Gastroesophageal sphincter (tissue), 4 donors: ENCODE results near the gene SMPD2. TPM values are rescaled to one million over a fixed set of nuclear protein-coding genes. Genes with fewer than 3 reads are reported as not detected.

Source experiments
- ATAC-seq: fragments of 150-250 bp; one replicate; pipeline ENCODE4 v1.9.1; 2016; ENCODE audit warnings: mild to moderate bottlenecking, moderate library complexity
- H3K27ac ChIP-seq, 4 donors: fragments of 200-600 bp; sonication (generic) in 3 of 4; 1 replicate in 3 of 4; 2 replicates in 1 of 4; pipeline ENCODE4 v1.5.1; 2016 to 2019
- H3K27me3 ChIP-seq: fragments of 200-600 bp; sonication (generic); one replicate; pipeline ENCODE4 v1.5.1; 2019
- H3K36me3 ChIP-seq, 2 donors: fragments of 200-600 bp; sonication (generic); one replicate each; pipeline ENCODE4 v1.5.1; 2019; ENCODE audit warnings: control low read depth in 1 of 2
- H3K4me1 ChIP-seq, 3 donors: fragments of 200-600 bp; sonication (generic); 1 replicate in 2 of 3; 2 replicates in 1 of 3; pipeline ENCODE4 v1.5.1; 2016 to 2019; ENCODE audit warnings: control low read depth in 2 of 3
- H3K4me3 ChIP-seq, 2 donors: fragments of 200-600 bp; sonication (generic); one replicate each; pipeline ENCODE4 v1.5.1; 2019; ENCODE audit warnings: mild to moderate bottlenecking in 1 of 2, moderate library complexity in 1 of 2
- H3K9me3 ChIP-seq, 3 donors: fragments of 200-600 bp; sonication (generic); one replicate each; pipeline ENCODE4 v1.5.1; 2017 to 2019; ENCODE audit warnings: control low read depth in 2 of 3
- EP300 ChIP-seq: sonication (generic); formaldehyde crosslinking; IDR thresholded peaks from one replicate; pipeline ENCODE4 v1.6.1; 2017; ENCODE audit warnings: antibody characterized with exemption, mild to moderate bottlenecking
- POLR2A ChIP-seq, 2 donors: fragments of 450-650 bp; IDR thresholded peaks; one replicate each; pipeline ENCODE4 v1.6.1; 2017; ENCODE audit warnings: antibody characterized with exemption in 2 of 2, mild to moderate bottlenecking in 2 of 2, moderate library complexity in 1 of 2
- POLR2AphosphoS5 ChIP-seq: sonication (generic); formaldehyde crosslinking; IDR thresholded peaks from one replicate; pipeline ENCODE4 v1.6.1; 2017; ENCODE audit warnings: antibody characterized with exemption
- WGBS, 2 donors: methylation state at CpG; one replicate each; pipeline ENCODE4 v1.1.5; 2018; ENCODE audit warnings: low coverage in 1 of 2; 5-methylcytosine and 5-hydroxymethylcytosine counted together
- total RNA-seq, 4 donors: library from RNA; depleted of rRNA; stranded (reverse); fragments of >200 nt; gene quantifications; one replicate each; pipeline ENCODE4 v1.1.0, GENCODE V29; 2016
- TF ChIP-seq, protein P1 (sequence below), 4 experiments: fragments of 200-600 bp in 2 of 4; fragments of 450-650 bp in 2 of 4; sonication (generic) in 1 of 4; IDR thresholded peaks; one replicate each; pipeline ENCODE4 v1.5.1; 2017 to 2019; ENCODE audit warnings: antibody characterized with exemption in 4 of 4, mild to moderate bottlenecking in 2 of 4, moderate library complexity in 2 of 4

SMPD2 gene
- total RNA-seq, 4 donors from 2014 or later = 3.5 to 7.5 (median 6.4) TPM

GRCh38 chr6:109465772-109466171 is 25.2 kb downstream of the SMPD2 start:
- H3K27ac ChIP-seq = peak overlapping the region in 3 of 4 donors; percentile 3 to 32 (median 29)
- no peak for ATAC-seq
- no peaks in the 10 kb centered on the region for H3K27me3 ChIP-seq
- no peaks in the 10 kb centered on the region for H3K9me3 ChIP-seq
- no peak for TF ChIP-seq POLR2AphosphoS5
- TF ChIP-seq, protein P1, sequence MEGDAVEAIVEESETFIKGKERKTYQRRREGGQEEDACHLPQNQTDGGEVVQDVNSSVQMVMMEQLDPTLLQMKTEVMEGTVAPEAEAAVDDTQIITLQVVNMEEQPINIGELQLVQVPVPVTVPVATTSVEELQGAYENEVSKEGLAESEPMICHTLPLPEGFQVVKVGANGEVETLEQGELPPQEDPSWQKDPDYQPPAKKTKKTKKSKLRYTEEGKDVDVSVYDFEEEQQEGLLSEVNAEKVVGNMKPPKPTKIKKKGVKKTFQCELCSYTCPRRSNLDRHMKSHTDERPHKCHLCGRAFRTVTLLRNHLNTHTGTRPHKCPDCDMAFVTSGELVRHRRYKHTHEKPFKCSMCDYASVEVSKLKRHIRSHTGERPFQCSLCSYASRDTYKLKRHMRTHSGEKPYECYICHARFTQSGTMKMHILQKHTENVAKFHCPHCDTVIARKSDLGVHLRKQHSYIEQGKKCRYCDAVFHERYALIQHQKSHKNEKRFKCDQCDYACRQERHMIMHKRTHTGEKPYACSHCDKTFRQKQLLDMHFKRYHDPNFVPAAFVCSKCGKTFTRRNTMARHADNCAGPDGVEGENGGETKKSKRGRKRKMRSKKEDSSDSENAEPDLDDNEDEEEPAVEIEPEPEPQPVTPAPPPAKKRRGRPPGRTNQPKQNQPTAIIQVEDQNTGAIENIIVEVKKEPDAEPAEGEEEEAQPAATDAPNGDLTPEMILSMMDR (IDR thresholded peaks at IDR 0.05) = no peak
- no peak for TF ChIP-seq POLR2A (IDR thresholded peaks at IDR 0.05)
- no peak for TF ChIP-seq EP300
- WGBS, 2 donors = 54 to 83% methylated on average over 1 to 2 of the region's 7 CpGs
- peaks cover 0 to 88% of the 10 kb centered on the region in 2 donors for H3K36me3 ChIP-seq
- H3K4me1 ChIP-seq = peaks cover 0 to 16% (median 0%) of the 10 kb centered on the region in 3 donors
- H3K4me3 ChIP-seq = no peak overlapping the region

GRCh38 chr6:109466212-109466923 is 25.8 kb downstream of the SMPD2 start:
- Histone ChIP-seq H3K9me3 (no peaks in the 10 kb centered on the region), H3K27ac (peak overlapping the region in 3 of 4 donors; percentile 3 to 32 (median 29)), H3K4me1 (peaks cover 0 to 15% (median 0%) of the 10 kb centered on the region in 3 donors), H3K36me3 (peaks cover 0 to 94% of the 10 kb centered on the region in 2 donors), H3K27me3 (no peaks in the 10 kb centered on the region), H3K4me3 (no peak overlapping the region)
- no peak for ATAC-seq
- WGBS, 2 donors = 91 to 100% methylated on average over 1 to 2 of the region's 7 CpGs
- no peak for TF ChIP-seq POLR2A (IDR thresholded peaks at IDR 0.05)
- TF ChIP-seq POLR2AphosphoS5 = no peak

DNA sequence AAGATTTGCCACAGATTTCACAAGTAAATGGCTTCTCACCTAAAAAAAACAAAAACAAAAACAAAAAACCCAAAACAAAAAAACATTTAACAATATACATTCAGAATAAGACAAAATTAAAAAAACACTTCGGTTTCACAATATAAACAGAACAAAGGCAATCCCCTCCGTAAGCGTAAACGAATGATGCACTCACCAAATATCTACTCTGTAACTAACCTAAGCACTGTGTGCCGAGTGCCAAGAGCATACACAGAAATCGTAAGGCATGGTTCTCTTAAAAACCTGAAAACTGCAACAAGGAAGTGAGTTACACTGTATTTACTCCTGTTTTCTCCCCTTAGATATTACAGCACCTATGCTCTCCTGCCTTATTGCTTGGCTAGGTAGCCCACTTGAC is 27.2 kb downstream of the SMPD2 start:
- Histone ChIP-seq H3K4me3 (no peak overlapping the region), H3K27ac (no peak overlapping the region), H3K27me3 (no peaks in the 10 kb centered on the region), H3K36me3 (peaks cover 0 to 97% of the 10 kb centered on the region in 2 donors), H3K9me3 (no peaks in the 10 kb centered on the region), H3K4me1 (peaks cover 0 to 15% (median 0%) of the 10 kb centered on the region in 3 donors)
- TF ChIP-seq POLR2A (IDR thresholded peaks at IDR 0.05) = no peak
- TF ChIP-seq, protein P1 (IDR thresholded peaks at IDR 0.05) = no peak
- TF ChIP-seq EP300 = no peak
- TF ChIP-seq POLR2AphosphoS5 = no peak
- ATAC-seq = no peak
- WGBS, 2 donors = 81 to 84% methylated on average over 5 to 6 of the region's 6 CpGs

DNA sequence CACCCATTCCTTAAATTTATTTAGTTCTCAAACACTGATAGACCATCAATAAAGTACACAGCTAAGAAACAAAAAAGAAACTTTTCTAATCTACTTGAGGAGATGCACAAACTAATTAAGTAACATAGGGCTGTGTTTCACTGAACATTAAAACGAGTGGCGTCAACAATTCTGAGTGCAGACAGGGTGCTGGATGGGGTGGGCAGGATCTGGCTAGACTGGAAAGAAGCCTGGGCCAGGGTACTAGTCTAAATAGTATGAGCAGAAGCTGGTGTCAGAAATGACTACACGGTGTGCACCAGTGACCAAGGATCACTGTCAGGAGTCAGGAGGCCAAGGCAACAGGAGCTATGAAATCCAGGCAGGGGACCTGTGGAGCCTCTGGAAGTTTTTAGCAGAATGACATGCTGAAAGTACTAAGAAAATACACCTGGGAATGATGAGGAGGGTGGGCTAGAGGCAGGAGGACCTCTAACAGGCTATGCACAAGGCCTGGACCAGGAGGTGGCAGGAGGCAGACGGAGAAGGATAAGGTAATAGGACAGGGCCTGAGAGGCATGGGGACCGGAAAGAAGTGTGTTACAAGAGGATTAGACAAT is 29.2 kb downstream of the SMPD2 start:
- Histone ChIP-seq H3K36me3 (peaks cover 0 to 100% of the 10 kb centered on the region in 2 donors), H3K4me1 (peaks cover 0 to 15% (median 0%) of the 10 kb centered on the region in 3 donors), H3K27me3 (no peaks in the 10 kb centered on the region), H3K4me3 (no peak overlapping the region), H3K9me3 (no peaks in the 10 kb centered on the region), H3K27ac (no peak overlapping the region)
- no peak for ATAC-seq
- 79 to 93% methylated on average over 3 of the region's 5 CpGs for WGBS, 2 donors
- TF ChIP-seq, protein P1 (IDR thresholded peaks at IDR 0.05) = no peak
- no peak for TF ChIP-seq POLR2AphosphoS5
- TF ChIP-seq EP300 = no peak
- no peak for TF ChIP-seq POLR2A (IDR thresholded peaks at IDR 0.05)

GRCh38 chr6:109471105-109471810 is 30.7 kb downstream of the SMPD2 start:
- TF ChIP-seq EP300 (no peak), POLR2AphosphoS5 (no peak), POLR2A (IDR thresholded peaks at IDR 0.05) (no peak)
- TF ChIP-seq, protein P1 (IDR thresholded peaks at IDR 0.05) = no peak
- H3K4me3 ChIP-seq = no peak overlapping the region
- WGBS, 2 donors = 100% methylated on average over 2 to 3 of the region's 5 CpGs

More at GRCh38 chr6:109471105-109471810, 30.7 kb downstream of the SMPD2 start:
- H3K36me3 ChIP-seq = peaks cover 0 to 100% of the 10 kb centered on the region in 2 donors
- no peak for ATAC-seq
- H3K9me3 ChIP-seq = no peaks in the 10 kb centered on the region
- H3K27me3 ChIP-seq = no peaks in the 10 kb centered on the region
- no peak overlapping the region for H3K27ac ChIP-seq
- peaks cover 0 to 5% (median 0%) of the 10 kb centered on the region in 3 donors for H3K4me1 ChIP-seq
